H1 (cell line): ENCODE results near the gene CFAP100. TPM values are rescaled to one million over a fixed set of nuclear protein-coding genes. Genes with fewer than 3 reads are reported as not detected.
A peak's percentile ranks its signal among the peaks of the same experiment; 100 is the strongest.

Experiments
- BCL11A ChIP-seq, 2 experiments: IDR thresholded peaks; one replicate each; pipeline ENCODE4 v1.6.1; 2011; ENCODE audit warnings: low read depth in 2 of 2, low read length in 2 of 2, mild to moderate bottlenecking in 2 of 2
- POLR2AphosphoS5 ChIP-seq: IDR thresholded peaks from 2 replicates; pipeline ENCODE4 v1.6.1; 2011; ENCODE audit warnings: low read depth, low read length
- SRF ChIP-seq: IDR thresholded peaks from 2 replicates; pipeline ENCODE4 v1.6.1; 2011; ENCODE audit warnings: mild to moderate bottlenecking, low read depth, low read length, moderate library complexity
- TBP ChIP-seq: IDR thresholded peaks from 2 replicates; pipeline ENCODE4 v1.6.1; 2011; ENCODE audit warnings: low read depth, low read length, improper control_type of control experiment
- polyA plus RNA-seq, 7 experiments: library from polyadenylated mRNA; depleted of rRNA in 3 of 7; stranded (reverse) in 5 of 7; unstranded in 2 of 7; fragments of >200 nt in 5 of 7; fragments of 200-250 nt in 2 of 7; gene quantifications; 1 replicate in 5 of 7; 2 replicates in 1 of 7; 4 replicates in 1 of 7; pipeline versions ENCODE4 v1.2.1 to v1.2.3, GENCODE V29; 2011 to 2013; ENCODE audit warnings: missing spikeins in 2 of 7, mixed read lengths in 2 of 7
- total RNA-seq: library from RNA; stranded (reverse); fragmentation: NEBNext Ultra II Directional; extraction: Animal tissue kit (Norgen Biotek cat#: 25700); gene quantifications from 2 replicates; pipeline ENCODE4 v1.2.1, GENCODE V29; 2021
- TF ChIP-seq, protein P1 (sequence below): IDR thresholded peaks from 2 replicates; pipeline ENCODE4 v1.6.1; 2011; ENCODE audit warnings: low read depth, mild to moderate bottlenecking, low read length; ENCODE audit not compliant: insufficient read depth

CFAP100 gene
- total and polyA plus RNA-seq, 2 of the 8 experiments (the other 6 are each of a cell fraction or from before 2014, with no cell fraction given), result 0.17 TPM; not detected in 1

DNA sequence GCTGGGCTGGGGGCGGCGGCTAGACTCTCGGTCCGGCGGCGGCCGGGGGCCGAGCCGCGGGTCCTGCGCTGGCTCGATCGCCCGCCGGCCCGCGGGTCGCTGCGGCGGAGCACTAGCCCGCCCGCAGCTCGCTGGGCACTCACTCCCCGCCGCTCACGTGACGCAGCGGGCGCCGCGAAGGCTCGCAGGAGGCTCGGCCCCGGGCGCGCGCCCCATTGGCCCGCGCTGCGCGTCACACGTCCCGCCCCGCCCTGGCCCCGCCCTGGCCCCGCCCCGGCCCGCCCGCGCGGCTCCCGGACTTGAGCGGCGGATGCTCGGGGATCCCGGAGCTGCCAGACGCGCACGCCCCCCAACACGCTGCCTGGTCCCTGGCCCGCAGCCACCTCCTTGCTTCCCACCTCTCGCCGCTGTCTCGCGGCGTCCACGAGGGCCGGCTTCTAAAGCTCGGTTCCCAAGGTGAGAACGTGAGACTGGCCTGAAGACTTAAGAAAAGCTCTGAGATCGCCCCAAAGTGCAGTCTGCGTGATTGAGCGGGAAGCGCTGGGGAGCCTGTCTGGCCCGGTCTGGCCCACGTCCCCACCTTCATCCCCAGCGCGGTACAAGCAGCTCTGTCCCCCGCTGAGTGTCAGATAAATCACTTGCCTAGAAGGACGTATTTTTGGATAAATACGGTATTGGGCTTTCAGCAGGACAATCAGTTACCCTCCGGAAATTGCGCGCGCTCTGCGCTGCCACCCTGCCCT, 37.2 kb upstream of the CFAP100 start, which contains the start of gene KLF15 (continued):
- TF ChIP-seq, protein P1, sequence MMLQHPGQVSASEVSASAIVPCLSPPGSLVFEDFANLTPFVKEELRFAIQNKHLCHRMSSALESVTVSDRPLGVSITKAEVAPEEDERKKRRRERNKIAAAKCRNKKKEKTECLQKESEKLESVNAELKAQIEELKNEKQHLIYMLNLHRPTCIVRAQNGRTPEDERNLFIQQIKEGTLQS, result peak; percentile 31; the same call in 1 of the 2 replicates
- TF ChIP-seq TBP, result no peak
- TF ChIP-seq SRF, result no peak
- no peak for TF ChIP-seq POLR2AphosphoS5
- no peak for TF ChIP-seq BCL11A (IDR thresholded peaks at IDR 0.05; ENCODE audit: low read depth in 2 of 2, low read length in 2 of 2)
